ENCODE data around the gene KIF5A. TPM values are rescaled to one million over a fixed set of nuclear protein-coding genes. Genes with fewer than 3 reads are reported as not detected.

Gene KIF5A
- total and polyA plus RNA-seq, 2 of the 13 experiments (the other 11 are each of a cell fraction or from before 2014, with no cell fraction given): 1.6 to 11.9 TPM

GRCh38 chr12:57522011-57522886 lies 27.6 kb upstream of the KIF5A start, which contains the start of gene MBD6 (continued):
- peak; percentile 81 for TF ChIP-seq SALL1 (CRISPR knock-in tag; IDR thresholded peaks at IDR 0.05)
- TF ChIP-seq, protein P1, sequence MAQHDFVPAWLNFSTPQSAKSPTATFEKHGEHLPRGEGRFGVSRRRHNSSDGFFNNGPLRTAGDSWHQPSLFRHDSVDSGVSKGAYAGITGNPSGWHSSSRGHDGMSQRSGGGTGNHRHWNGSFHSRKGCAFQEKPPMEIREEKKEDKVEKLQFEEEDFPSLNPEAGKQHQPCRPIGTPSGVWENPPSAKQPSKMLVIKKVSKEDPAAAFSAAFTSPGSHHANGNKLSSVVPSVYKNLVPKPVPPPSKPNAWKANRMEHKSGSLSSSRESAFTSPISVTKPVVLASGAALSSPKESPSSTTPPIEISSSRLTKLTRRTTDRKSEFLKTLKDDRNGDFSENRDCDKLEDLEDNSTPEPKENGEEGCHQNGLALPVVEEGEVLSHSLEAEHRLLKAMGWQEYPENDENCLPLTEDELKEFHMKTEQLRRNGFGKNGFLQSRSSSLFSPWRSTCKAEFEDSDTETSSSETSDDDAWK (CRISPR knock-in tag; IDR thresholded peaks at IDR 0.05): no peak
- no peak for TF ChIP-seq SMARCC2 (IDR thresholded peaks at IDR 0.05)
- TF ChIP-seq ZNF484 (CRISPR knock-in tag; IDR thresholded peaks at IDR 0.05; ENCODE audit: borderline replicate concordance, low read depth): no peak
- TF ChIP-seq ZNF280D (CRISPR knock-in tag; IDR thresholded peaks at IDR 0.05): no peak
- peak; percentile 37; the same call in 1 of the 2 replicates for TF ChIP-seq SPEN (CRISPR knock-in tag; IDR thresholded peaks at IDR 0.05; ENCODE audit: low read depth)
- TF ChIP-seq LBX2 (CRISPR knock-in tag; IDR thresholded peaks at IDR 0.05; ENCODE audit: borderline replicate concordance): no peak
- no peak for TF ChIP-seq SRF (IDR thresholded peaks at IDR 0.05; ENCODE audit: low read depth, low read length)
- TF ChIP-seq, protein P2, sequence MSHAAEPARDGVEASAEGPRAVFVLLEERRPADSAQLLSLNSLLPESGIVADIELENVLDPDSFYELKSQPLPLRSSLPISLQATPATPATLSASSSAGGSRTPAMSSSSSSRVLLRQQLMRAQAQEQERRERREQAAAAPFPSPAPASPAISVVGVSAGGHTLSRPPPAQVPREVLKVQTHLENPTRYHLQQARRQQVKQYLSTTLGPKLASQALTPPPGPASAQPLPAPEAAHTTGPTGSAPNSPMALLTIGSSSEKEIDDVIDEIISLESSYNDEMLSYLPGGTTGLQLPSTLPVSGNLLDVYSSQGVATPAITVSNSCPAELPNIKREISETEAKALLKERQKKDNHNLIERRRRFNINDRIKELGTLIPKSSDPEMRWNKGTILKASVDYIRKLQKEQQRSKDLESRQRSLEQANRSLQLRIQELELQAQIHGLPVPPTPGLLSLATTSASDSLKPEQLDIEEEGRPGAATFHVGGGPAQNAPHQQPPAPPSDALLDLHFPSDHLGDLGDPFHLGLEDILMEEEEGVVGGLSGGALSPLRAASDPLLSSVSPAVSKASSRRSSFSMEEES (CRISPR knock-in tag; IDR thresholded peaks at IDR 0.05): peak; percentile 87
- 0 out of 2 replicates have a peak, but pooled peaks have one; percentile 12 for TF ChIP-seq SOX13 (IDR thresholded peaks at IDR 0.05)
- TF ChIP-seq SOX13 (CRISPR knock-in tag; conservative IDR thresholded peaks at IDR 0.05 in 1 of 2, IDR thresholded peaks at IDR 0.05 in 1 of 2): peak in 1 of 2 experiments; percentile 71; a peak in 2 of 4 replicates
- peak; percentile 99 for TF ChIP-seq SP5 (CRISPR knock-in tag; IDR thresholded peaks at IDR 0.05; ENCODE audit: borderline replicate concordance, low read depth)
- TF ChIP-seq EEA1 (CRISPR knock-in tag; IDR thresholded peaks at IDR 0.05; ENCODE audit: borderline replicate concordance): 0 out of 2 replicates have a peak, but pooled peaks have one; percentile 9
- TF ChIP-seq MBNL3 (CRISPR knock-in tag; conservative IDR thresholded peaks at IDR 0.05): no peak
- TF ChIP-seq, protein P3, sequence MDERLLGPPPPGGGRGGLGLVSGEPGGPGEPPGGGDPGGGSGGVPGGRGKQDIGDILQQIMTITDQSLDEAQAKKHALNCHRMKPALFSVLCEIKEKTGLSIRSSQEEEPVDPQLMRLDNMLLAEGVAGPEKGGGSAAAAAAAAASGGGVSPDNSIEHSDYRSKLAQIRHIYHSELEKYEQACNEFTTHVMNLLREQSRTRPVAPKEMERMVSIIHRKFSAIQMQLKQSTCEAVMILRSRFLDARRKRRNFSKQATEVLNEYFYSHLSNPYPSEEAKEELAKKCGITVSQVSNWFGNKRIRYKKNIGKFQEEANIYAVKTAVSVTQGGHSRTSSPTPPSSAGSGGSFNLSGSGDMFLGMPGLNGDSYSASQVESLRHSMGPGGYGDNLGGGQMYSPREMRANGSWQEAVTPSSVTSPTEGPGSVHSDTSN (CRISPR knock-in tag; IDR thresholded peaks at IDR 0.05): peak; percentile 60; the same call in 1 of the 2 replicates
- TF ChIP-seq ZBTB25 (CRISPR knock-in tag; IDR thresholded peaks at IDR 0.05): peak; percentile 100
- TF ChIP-seq, protein P4, sequence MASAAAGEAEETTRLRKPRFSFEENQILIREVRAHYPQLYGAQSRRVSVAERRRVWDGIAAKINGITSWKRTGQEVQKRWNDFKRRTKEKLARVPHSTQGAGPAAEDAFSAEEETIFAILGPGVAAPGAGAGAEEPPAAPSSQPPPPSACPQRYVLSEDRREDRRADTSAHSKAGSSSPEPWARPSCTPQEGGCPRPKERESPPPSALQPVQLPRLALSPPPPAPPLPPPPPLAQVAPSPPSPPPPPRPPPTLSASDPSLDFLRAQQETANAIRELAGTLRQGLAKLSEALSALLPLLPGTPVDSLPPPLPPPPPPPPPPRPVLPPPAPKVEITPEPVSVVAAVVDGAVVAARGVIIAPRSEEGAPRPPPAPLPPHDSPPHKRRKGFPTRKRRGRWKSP (CRISPR knock-in tag; IDR thresholded peaks at IDR 0.05): peak; percentile 49; the same call in 1 of the 2 replicates
